WTC11 (cell line): Measurements from ENCODE around the gene PHLPP1. TPM values are rescaled to one million over a fixed set of nuclear protein-coding genes. Genes with fewer than 3 reads are reported as not detected.

Source experiments
- ATAC-seq: fragments of 200-7000 bp; cut with Tn5 transposase; 2 replicates; pipeline ENCODE4 v1.10.0; 2021; ENCODE audit warnings: mild to moderate bottlenecking, moderate library complexity
- CTCF ChIA-PET: fragments of 300-600 bp; sonication (Branson Sonifier 250); formaldehyde crosslinking; loops from one replicate; lab custom pipeline; 2021; ENCODE audit warnings: antibody characterized with exemption; lab: Charles Lee
- POLR2A ChIA-PET: fragments of 350-600 bp; sonication (Branson Sonifier 250); formaldehyde crosslinking; loops from one replicate; lab custom pipeline; 2021; ENCODE audit warnings: antibody characterized with exemption; lab: Charles Lee
- DNase-seq: peaks from one replicate; pipeline ENCODE4 v3.0.0; 2021; ENCODE audit warnings: low spot score
- H3K27ac Mint-ChIP-seq: 2 replicates; pipeline ENCODE4 v1.8.0; 2021; ENCODE audit warnings: mixed read lengths
- H3K27me3 Mint-ChIP-seq: 2 replicates; pipeline ENCODE4 v1.8.0; 2021; ENCODE audit warnings: low read depth, mild to moderate bottlenecking, moderate library complexity, mixed read lengths
- H3K36me3 Mint-ChIP-seq: 2 replicates; pipeline ENCODE4 v1.8.0; 2021; ENCODE audit warnings: mixed read lengths
- H3K4me1 Mint-ChIP-seq: 2 replicates; pipeline ENCODE4 v1.8.0; 2022; ENCODE audit warnings: mixed read lengths
- H3K4me3 Mint-ChIP-seq: 2 replicates; pipeline ENCODE4 v1.8.0; 2021; ENCODE audit warnings: mild to moderate bottlenecking, moderate library complexity, mixed read lengths
- H3K9me3 Mint-ChIP-seq: 2 replicates; pipeline ENCODE4 v1.8.0; 2021; ENCODE audit warnings: mixed read lengths
- ATF1 ChIP-seq: sonication (generic); formaldehyde crosslinking; IDR thresholded peaks from 2 replicates; pipeline ENCODE4 v1.8.1; 2023; ENCODE audit warnings: mild to moderate bottlenecking, moderate library complexity, missing genetic modification reagents
- GRHL2 ChIP-seq: fragments of 250-450 bp; sonication (Bioruptor Pico); IDR thresholded peaks from 2 replicates; pipeline ENCODE4 v1.8.0; 2022; ENCODE audit warnings: mild to moderate bottlenecking, moderate library complexity; ENCODE audit not compliant: insufficient replicate concordance, severe bottlenecking
- HMGA2 ChIP-seq: fragments of 250-450 bp; sonication (Bioruptor Pico); IDR thresholded peaks from 2 replicates; pipeline ENCODE4 v1.4.0; 2021; ENCODE audit warnings: mild to moderate bottlenecking, moderate library complexity
- JAZF1 ChIP-seq: fragments of 250-450 bp; sonication (Bioruptor Pico); IDR thresholded peaks from 2 replicates; pipeline ENCODE4 v1.9.0; 2021; ENCODE audit warnings: moderate library complexity, mild to moderate bottlenecking, inconsistent platforms
- KAT7 ChIP-seq: sonication (generic); formaldehyde crosslinking; IDR thresholded peaks from 2 replicates; pipeline ENCODE4 v1.8.1; 2023; ENCODE audit warnings: missing genetic modification reagents, mild to moderate bottlenecking, borderline replicate concordance
- NFATC4 ChIP-seq: fragments of 250-450 bp; sonication (Bioruptor Pico); IDR thresholded peaks from 2 replicates; pipeline ENCODE4 v1.9.0; 2021; ENCODE audit warnings: mild to moderate bottlenecking
- NR2C2 ChIP-seq: sonication (generic); formaldehyde crosslinking; IDR thresholded peaks from 2 replicates; pipeline ENCODE4 v1.8.0; 2022; ENCODE audit warnings: mild to moderate bottlenecking, missing genetic modification reagents
- PRRX2 ChIP-seq: fragments of 250-450 bp; sonication (Bioruptor Pico); IDR thresholded peaks from 2 replicates; pipeline ENCODE4 v1.8.0; 2021; ENCODE audit warnings: mild to moderate bottlenecking
- SMAD3 ChIP-seq: sonication (generic); formaldehyde crosslinking; IDR thresholded peaks from 2 replicates; pipeline ENCODE4 v1.8.0; 2022; ENCODE audit warnings: missing genetic modification reagents, mild to moderate bottlenecking, borderline replicate concordance
- SOX15 ChIP-seq: fragments of 250-450 bp; sonication (Bioruptor Pico); IDR thresholded peaks from 2 replicates; pipeline ENCODE4 v1.9.0; 2021; ENCODE audit warnings: mild to moderate bottlenecking
- TEAD1 ChIP-seq: sonication (generic); formaldehyde crosslinking; IDR thresholded peaks from 2 replicates; pipeline ENCODE4 v1.8.0; 2022; ENCODE audit warnings: mild to moderate bottlenecking, missing genetic modification reagents
- ZBTB21 ChIP-seq: sonication (generic); formaldehyde crosslinking; IDR thresholded peaks from 2 replicates; pipeline ENCODE4 v1.8.1; 2023; ENCODE audit warnings: mild to moderate bottlenecking, missing genetic modification reagents, borderline replicate concordance
- ZNF219 ChIP-seq: sonication (generic); formaldehyde crosslinking; IDR thresholded peaks from 2 replicates; pipeline ENCODE4 v1.8.0; 2023; ENCODE audit warnings: missing genetic modification reagents, mild to moderate bottlenecking, borderline replicate concordance
- ZNF232 ChIP-seq: sonication (generic); formaldehyde crosslinking; IDR thresholded peaks from 2 replicates; pipeline ENCODE4 v1.8.0; 2022; ENCODE audit warnings: mild to moderate bottlenecking, missing genetic modification reagents
- ZNF396 ChIP-seq: fragments of 250-450 bp; sonication (Bioruptor Pico); IDR thresholded peaks from 2 replicates; pipeline ENCODE4 v1.8.0; 2021; ENCODE audit warnings: mild to moderate bottlenecking, moderate library complexity, borderline replicate concordance
- total RNA-seq: library from RNA; stranded (reverse); gene quantifications from 3 replicates; pipeline ENCODE4 v1.2.3, GENCODE V29; 2021
- TF ChIP-seq, protein P1 (sequence below): fragments of 200-600 bp; IDR thresholded peaks from 2 replicates; pipeline ENCODE4 v1.8.0; 2022; ENCODE audit warnings: antibody characterized with exemption
- TF ChIP-seq, protein P2 (sequence below): fragments of 250-450 bp; sonication (Bioruptor Pico); conservative IDR thresholded peaks from 2 replicates; pipeline ENCODE4 v1.9.0; 2021; ENCODE audit warnings: mild to moderate bottlenecking
- TF ChIP-seq, protein P3 (sequence below): fragments of 250-450 bp; sonication (Bioruptor Pico); IDR thresholded peaks from 2 replicates; pipeline ENCODE4 v1.8.0; 2021; ENCODE audit warnings: mild to moderate bottlenecking
- TF ChIP-seq, protein P4 (sequence below): sonication (generic); formaldehyde crosslinking; IDR thresholded peaks from 2 replicates; pipeline ENCODE4 v1.8.1; 2023; ENCODE audit warnings: mild to moderate bottlenecking, missing genetic modification reagents
- TF ChIP-seq, protein P5 (sequence below): fragments of 250-450 bp; sonication (Bioruptor Pico); IDR thresholded peaks from 2 replicates; pipeline ENCODE4 v1.9.0; 2021; ENCODE audit warnings: mild to moderate bottlenecking
- TF ChIP-seq, protein P6 (sequence below): sonication (generic); formaldehyde crosslinking; IDR thresholded peaks from 2 replicates; pipeline ENCODE4 v1.8.1; 2022; ENCODE audit warnings: mild to moderate bottlenecking, moderate library complexity, missing genetic modification reagents
- TF ChIP-seq, protein P7 (sequence below): sonication (generic); formaldehyde crosslinking; conservative IDR thresholded peaks from 2 replicates; pipeline ENCODE4 v1.8.1; 2023; ENCODE audit warnings: mild to moderate bottlenecking, low read depth, missing genetic modification reagents, moderate library complexity
- TF ChIP-seq, protein P8 (sequence below): sonication (generic); formaldehyde crosslinking; IDR thresholded peaks from 2 replicates; pipeline ENCODE4 v1.8.1; 2022; ENCODE audit warnings: low read depth, missing genetic modification reagents, borderline replicate concordance

Gene PHLPP1
- total RNA-seq, 1 experiment from 2014 or later = 52.0 TPM

DNA sequence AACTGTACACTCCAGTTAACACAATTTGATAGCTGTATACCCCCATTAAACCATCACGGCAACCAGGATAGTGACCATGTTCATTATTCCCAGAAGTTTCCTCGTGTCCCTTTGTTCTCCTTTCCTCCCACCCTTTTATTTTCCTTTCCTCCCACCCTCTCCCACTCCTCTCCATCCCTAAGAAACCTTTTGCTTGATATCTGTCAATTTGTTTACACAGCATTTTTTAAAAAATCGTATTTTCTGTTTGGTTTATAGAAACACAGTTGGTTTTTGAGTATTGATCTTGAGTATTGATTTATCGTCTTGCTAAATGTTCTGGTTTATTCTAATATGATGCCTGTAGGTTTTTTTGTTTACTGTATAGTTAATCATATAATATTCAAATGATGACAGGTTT is 119.4 kb downstream of the PHLPP1 start:
- no peaks in the 10 kb centered on the region for H3K27me3 Mint-ChIP-seq
- ATAC-seq = no peak
- H3K27ac Mint-ChIP-seq = peak overlapping the region; percentile 88
- peaks cover 81% of the 10 kb centered on the region for H3K4me1 Mint-ChIP-seq
- TF ChIP-seq, protein P1, sequence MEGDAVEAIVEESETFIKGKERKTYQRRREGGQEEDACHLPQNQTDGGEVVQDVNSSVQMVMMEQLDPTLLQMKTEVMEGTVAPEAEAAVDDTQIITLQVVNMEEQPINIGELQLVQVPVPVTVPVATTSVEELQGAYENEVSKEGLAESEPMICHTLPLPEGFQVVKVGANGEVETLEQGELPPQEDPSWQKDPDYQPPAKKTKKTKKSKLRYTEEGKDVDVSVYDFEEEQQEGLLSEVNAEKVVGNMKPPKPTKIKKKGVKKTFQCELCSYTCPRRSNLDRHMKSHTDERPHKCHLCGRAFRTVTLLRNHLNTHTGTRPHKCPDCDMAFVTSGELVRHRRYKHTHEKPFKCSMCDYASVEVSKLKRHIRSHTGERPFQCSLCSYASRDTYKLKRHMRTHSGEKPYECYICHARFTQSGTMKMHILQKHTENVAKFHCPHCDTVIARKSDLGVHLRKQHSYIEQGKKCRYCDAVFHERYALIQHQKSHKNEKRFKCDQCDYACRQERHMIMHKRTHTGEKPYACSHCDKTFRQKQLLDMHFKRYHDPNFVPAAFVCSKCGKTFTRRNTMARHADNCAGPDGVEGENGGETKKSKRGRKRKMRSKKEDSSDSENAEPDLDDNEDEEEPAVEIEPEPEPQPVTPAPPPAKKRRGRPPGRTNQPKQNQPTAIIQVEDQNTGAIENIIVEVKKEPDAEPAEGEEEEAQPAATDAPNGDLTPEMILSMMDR = no peak
- TF ChIP-seq GRHL2 (no peak), ZNF232 (CRISPR knock-in tag) (no peak), ZNF396 (CRISPR knock-in tag) (no peak), KAT7 (CRISPR knock-in tag) (no peak), NFATC4 (CRISPR knock-in tag) (no peak), JAZF1 (CRISPR knock-in tag) (no peak), PRRX2 (no peak), SMAD3 (CRISPR knock-in tag) (no peak), ZNF219 (CRISPR knock-in tag) (no peak), HMGA2 (CRISPR knock-in tag) (no peak), TEAD1 (CRISPR knock-in tag) (no peak), ZBTB21 (CRISPR knock-in tag) (no peak)
- TF ChIP-seq, protein P2, sequence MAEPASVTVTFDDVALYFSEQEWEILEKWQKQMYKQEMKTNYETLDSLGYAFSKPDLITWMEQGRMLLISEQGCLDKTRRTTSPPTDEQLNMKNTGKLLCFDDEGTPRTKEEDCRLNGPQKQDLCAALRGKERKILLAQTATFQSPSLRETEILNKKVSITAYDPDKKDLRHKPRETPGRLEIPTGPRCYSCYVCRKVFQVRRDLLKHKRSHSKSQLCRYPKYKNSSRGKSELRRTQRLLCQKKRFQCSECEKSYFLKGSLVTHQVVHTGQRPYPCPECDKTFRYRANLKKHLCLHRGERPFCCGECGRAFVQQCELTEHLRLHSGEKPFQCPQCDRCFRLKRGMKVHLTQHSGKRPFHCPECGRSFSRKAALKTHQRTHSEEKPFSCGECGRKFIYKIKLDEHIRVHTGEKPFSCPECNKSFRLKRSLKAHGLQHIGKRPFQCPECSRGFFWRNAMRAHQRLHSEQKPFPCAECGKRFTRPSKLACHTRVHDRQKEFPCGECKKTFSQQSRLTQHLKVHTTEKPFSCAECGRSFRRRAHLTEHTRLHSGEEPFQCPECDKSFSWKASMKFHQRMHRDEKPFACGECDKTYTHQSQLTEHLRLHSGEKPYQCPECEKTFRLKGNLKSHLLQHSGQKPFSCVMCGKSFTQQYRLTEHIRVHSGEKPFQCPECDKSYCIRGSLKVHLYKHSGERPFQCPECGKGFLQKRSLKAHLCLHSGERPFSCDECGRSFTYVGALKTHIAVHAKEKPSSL (CRISPR knock-in tag) = no peak
- TF ChIP-seq, protein P3, sequence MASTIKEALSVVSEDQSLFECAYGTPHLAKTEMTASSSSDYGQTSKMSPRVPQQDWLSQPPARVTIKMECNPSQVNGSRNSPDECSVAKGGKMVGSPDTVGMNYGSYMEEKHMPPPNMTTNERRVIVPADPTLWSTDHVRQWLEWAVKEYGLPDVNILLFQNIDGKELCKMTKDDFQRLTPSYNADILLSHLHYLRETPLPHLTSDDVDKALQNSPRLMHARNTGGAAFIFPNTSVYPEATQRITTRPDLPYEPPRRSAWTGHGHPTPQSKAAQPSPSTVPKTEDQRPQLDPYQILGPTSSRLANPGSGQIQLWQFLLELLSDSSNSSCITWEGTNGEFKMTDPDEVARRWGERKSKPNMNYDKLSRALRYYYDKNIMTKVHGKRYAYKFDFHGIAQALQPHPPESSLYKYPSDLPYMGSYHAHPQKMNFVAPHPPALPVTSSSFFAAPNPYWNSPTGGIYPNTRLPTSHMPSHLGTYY (CRISPR knock-in tag) = no peak
- TF ChIP-seq, protein P4, sequence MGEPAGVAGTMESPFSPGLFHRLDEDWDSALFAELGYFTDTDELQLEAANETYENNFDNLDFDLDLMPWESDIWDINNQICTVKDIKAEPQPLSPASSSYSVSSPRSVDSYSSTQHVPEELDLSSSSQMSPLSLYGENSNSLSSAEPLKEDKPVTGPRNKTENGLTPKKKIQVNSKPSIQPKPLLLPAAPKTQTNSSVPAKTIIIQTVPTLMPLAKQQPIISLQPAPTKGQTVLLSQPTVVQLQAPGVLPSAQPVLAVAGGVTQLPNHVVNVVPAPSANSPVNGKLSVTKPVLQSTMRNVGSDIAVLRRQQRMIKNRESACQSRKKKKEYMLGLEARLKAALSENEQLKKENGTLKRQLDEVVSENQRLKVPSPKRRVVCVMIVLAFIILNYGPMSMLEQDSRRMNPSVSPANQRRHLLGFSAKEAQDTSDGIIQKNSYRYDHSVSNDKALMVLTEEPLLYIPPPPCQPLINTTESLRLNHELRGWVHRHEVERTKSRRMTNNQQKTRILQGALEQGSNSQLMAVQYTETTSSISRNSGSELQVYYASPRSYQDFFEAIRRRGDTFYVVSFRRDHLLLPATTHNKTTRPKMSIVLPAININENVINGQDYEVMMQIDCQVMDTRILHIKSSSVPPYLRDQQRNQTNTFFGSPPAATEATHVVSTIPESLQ = no peak
- TF ChIP-seq, all 79 proteins: peak for 0
- Mint-ChIP-seq H3K4me3 (no peak overlapping the region), H3K36me3 (peaks cover 11% of the 10 kb centered on the region), H3K9me3 (no peaks in the 10 kb centered on the region)
- ChIA-PET CTCF (no interaction called here), POLR2A (no interaction called here)
- no peak for DNase-seq

DNA sequence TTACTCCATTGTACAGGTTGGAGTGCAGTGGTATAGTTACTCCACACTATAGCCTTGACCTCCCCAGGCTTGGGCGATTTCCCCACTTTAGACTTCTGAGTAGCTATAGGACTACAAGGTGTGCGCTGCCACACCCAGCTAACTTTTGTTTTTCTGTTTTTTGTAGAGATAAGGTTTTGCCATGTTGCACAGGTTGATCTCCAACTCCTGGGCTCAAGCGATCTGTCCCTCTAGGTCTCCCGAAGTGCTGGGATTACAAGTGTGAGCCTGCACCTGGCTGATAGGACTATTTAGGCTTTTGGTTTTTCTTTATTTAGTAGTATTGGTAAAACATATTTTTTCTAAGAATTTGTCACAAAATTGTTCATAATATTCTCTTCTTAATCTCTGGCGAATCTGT is 121.7 kb downstream of the PHLPP1 start:
- DNase-seq (no peak), ATAC-seq (no peak)
- H3K27me3 Mint-ChIP-seq = no peaks in the 10 kb centered on the region
- ChIA-PET CTCF (interaction anchor here (0.7 kb wide), 1 partner anchor 122 kb away, joined by 3 read pairs; the partner anchor contains the start of gene PHLPP1), POLR2A (no interaction called here)
- H3K36me3 Mint-ChIP-seq = no peaks in the 10 kb centered on the region
- H3K27ac Mint-ChIP-seq = peak overlapping the region; percentile 94
- peaks cover 79% of the 10 kb centered on the region for H3K4me1 Mint-ChIP-seq
- no peaks in the 10 kb centered on the region for H3K9me3 Mint-ChIP-seq
- no peak overlapping the region for H3K4me3 Mint-ChIP-seq
- TF ChIP-seq ZNF232 (CRISPR knock-in tag) (no peak), ZBTB21 (CRISPR knock-in tag) (no peak), NR2C2 (no peak), SOX15 (CRISPR knock-in tag) (no peak), JAZF1 (CRISPR knock-in tag) (no peak), ATF1 (CRISPR knock-in tag) (no peak)
- TF ChIP-seq, protein P5, sequence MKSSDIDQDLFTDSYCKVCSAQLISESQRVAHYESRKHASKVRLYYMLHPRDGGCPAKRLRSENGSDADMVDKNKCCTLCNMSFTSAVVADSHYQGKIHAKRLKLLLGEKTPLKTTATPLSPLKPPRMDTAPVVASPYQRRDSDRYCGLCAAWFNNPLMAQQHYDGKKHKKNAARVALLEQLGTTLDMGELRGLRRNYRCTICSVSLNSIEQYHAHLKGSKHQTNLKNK (CRISPR knock-in tag) = no peak
- TF ChIP-seq, protein P6, sequence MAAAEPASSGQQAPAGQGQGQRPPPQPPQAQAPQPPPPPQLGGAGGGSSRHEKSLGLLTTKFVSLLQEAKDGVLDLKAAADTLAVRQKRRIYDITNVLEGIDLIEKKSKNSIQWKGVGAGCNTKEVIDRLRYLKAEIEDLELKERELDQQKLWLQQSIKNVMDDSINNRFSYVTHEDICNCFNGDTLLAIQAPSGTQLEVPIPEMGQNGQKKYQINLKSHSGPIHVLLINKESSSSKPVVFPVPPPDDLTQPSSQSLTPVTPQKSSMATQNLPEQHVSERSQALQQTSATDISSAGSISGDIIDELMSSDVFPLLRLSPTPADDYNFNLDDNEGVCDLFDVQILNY (CRISPR knock-in tag) = no peak
- TF ChIP-seq, protein P7, sequence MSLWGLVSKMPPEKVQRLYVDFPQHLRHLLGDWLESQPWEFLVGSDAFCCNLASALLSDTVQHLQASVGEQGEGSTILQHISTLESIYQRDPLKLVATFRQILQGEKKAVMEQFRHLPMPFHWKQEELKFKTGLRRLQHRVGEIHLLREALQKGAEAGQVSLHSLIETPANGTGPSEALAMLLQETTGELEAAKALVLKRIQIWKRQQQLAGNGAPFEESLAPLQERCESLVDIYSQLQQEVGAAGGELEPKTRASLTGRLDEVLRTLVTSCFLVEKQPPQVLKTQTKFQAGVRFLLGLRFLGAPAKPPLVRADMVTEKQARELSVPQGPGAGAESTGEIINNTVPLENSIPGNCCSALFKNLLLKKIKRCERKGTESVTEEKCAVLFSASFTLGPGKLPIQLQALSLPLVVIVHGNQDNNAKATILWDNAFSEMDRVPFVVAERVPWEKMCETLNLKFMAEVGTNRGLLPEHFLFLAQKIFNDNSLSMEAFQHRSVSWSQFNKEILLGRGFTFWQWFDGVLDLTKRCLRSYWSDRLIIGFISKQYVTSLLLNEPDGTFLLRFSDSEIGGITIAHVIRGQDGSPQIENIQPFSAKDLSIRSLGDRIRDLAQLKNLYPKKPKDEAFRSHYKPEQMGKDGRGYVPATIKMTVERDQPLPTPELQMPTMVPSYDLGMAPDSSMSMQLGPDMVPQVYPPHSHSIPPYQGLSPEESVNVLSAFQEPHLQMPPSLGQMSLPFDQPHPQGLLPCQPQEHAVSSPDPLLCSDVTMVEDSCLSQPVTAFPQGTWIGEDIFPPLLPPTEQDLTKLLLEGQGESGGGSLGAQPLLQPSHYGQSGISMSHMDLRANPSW (CRISPR knock-in tag) = no peak
- TF ChIP-seq, protein P8, sequence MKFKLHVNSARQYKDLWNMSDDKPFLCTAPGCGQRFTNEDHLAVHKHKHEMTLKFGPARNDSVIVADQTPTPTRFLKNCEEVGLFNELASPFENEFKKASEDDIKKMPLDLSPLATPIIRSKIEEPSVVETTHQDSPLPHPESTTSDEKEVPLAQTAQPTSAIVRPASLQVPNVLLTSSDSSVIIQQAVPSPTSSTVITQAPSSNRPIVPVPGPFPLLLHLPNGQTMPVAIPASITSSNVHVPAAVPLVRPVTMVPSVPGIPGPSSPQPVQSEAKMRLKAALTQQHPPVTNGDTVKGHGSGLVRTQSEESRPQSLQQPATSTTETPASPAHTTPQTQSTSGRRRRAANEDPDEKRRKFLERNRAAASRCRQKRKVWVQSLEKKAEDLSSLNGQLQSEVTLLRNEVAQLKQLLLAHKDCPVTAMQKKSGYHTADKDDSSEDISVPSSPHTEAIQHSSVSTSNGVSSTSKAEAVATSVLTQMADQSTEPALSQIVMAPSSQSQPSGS (CRISPR knock-in tag) = no peak
